CD14-positive monocyte (primary cell): ENCODE measurements around the gene SBSN. TPM values are rescaled to one million over a fixed set of nuclear protein-coding genes. Genes with fewer than 3 reads are reported as not detected.

Experiments
- DNase-seq, 3 donors: peaks; one replicate each; pipeline ENCODE4 v3.0.0-alpha.2; 2011 to 2022
- H2AFZ ChIP-seq: 2 replicates; pipeline ENCODE4 v1.6.0; 2012; ENCODE audit warnings: mild to moderate bottlenecking, low read depth, low read length, inconsistent platforms; ENCODE audit not compliant: insufficient read depth, poor library complexity, severe bottlenecking
- H3K27ac ChIP-seq, 2 donors: 1 replicate in 1 of 2; 2 replicates in 1 of 2; pipeline ENCODE4 v1.5.1; 2012 to 2013; ENCODE audit warnings: low read length in 2 of 2, control low read depth in 1 of 2, inconsistent platforms in 1 of 2, low read depth in 1 of 2, mild to moderate bottlenecking in 1 of 2
- H3K27me3 ChIP-seq, 2 donors: one replicate each; pipeline versions ENCODE4 v1.6.0 to v1.6.1; 2011 to 2013; ENCODE audit warnings: low read length in 2 of 2; ENCODE audit not compliant: control insufficient read depth in 2 of 2, insufficient read depth in 2 of 2
- H3K36me3 ChIP-seq, 2 donors: replicated peaks in 1 of 2; 1 replicate in 1 of 2; 2 replicates in 1 of 2; pipeline versions ENCODE4 v1.5.1 to v1.6.1; 2012 to 2013; ENCODE audit warnings: low read length in 2 of 2, control low read depth in 1 of 2, inconsistent platforms in 1 of 2, mild to moderate bottlenecking in 1 of 2; ENCODE audit not compliant: insufficient read depth in 2 of 2, control insufficient read depth in 1 of 2
- H3K4me1 ChIP-seq, 2 donors: 1 replicate in 1 of 2; 2 replicates in 1 of 2; pipeline versions ENCODE4 v1.5.1 to v1.6.1; 2012 to 2013; ENCODE audit warnings: low read length in 2 of 2, control low read depth in 1 of 2, inconsistent platforms in 1 of 2, mild to moderate bottlenecking in 1 of 2, moderate library complexity in 1 of 2; ENCODE audit not compliant: insufficient read depth in 2 of 2, control insufficient read depth in 1 of 2
- H3K4me2 ChIP-seq: replicated peaks from 2 replicates; pipeline ENCODE3; 2012; ENCODE audit warnings: low read length, moderate library complexity, mild to moderate bottlenecking; ENCODE audit not compliant: poor library complexity, severe bottlenecking; ENCODE audit errors: extremely low read depth
- H3K4me3 ChIP-seq, 3 experiments: fragments of 200-600 bp in 1 of 3; sonication (generic) in 1 of 3; replicated peaks in 1 of 3; 1 replicate in 2 of 3; 2 replicates in 1 of 3; pipeline ENCODE4 v1.5.1; 2011 to 2013; ENCODE audit warnings: low read length in 3 of 3, mild to moderate bottlenecking in 3 of 3, control low read depth in 2 of 3, low read depth in 2 of 3, inconsistent platforms in 1 of 3, moderate library complexity in 1 of 3
- H3K79me2 ChIP-seq: 2 replicates; pipeline ENCODE4 v1.6.0; 2012; ENCODE audit warnings: mild to moderate bottlenecking, control low read depth, inconsistent platforms, low read length, moderate library complexity; ENCODE audit not compliant: insufficient read depth
- H3K9ac ChIP-seq: 2 replicates; pipeline ENCODE4 v1.6.0; 2017; ENCODE audit warnings: low read length, mild to moderate bottlenecking; ENCODE audit not compliant: insufficient read depth, poor library complexity, severe bottlenecking
- H3K9me3 ChIP-seq, 2 donors: replicated peaks in 1 of 2; 1 replicate in 1 of 2; 2 replicates in 1 of 2; pipeline versions ENCODE4 v1.5.1 to v1.6.1; 2012 to 2013; ENCODE audit warnings: low read length in 2 of 2, control low read depth in 1 of 2; ENCODE audit not compliant: control insufficient read depth in 1 of 2, insufficient read depth in 1 of 2
- H4K20me1 ChIP-seq: 2 replicates; pipeline ENCODE4 v1.6.0; 2012; ENCODE audit warnings: mild to moderate bottlenecking, low read length, control low read depth, moderate library complexity; ENCODE audit not compliant: insufficient read depth
- H3K27ac Mint-ChIP-seq, 7 donors: one replicate each; pipeline ENCODE4 v1.8.0; 2020; ENCODE audit warnings: mild to moderate bottlenecking in 7 of 7, mixed read lengths in 7 of 7, moderate library complexity in 6 of 7, inconsistent platforms in 2 of 7
- H3K27me3 Mint-ChIP-seq, 3 donors: one replicate each; pipeline ENCODE4 v1.8.0; 2021 to 2022; ENCODE audit warnings: low read depth in 3 of 3, mild to moderate bottlenecking in 3 of 3, mixed read lengths in 3 of 3, moderate library complexity in 3 of 3, inconsistent platforms in 1 of 3
- H3K36me3 Mint-ChIP-seq, 2 donors: one replicate each; pipeline ENCODE4 v1.8.0; 2020; ENCODE audit warnings: mixed read lengths in 2 of 2, inconsistent platforms in 1 of 2, mild to moderate bottlenecking in 1 of 2
- H3K4me1 Mint-ChIP-seq: one replicate; pipeline ENCODE4 v1.8.0; 2020; ENCODE audit warnings: mild to moderate bottlenecking, mixed read lengths
- H3K4me3 Mint-ChIP-seq, 2 donors: one replicate each; pipeline ENCODE4 v1.8.0; 2020; ENCODE audit warnings: mild to moderate bottlenecking in 2 of 2, mixed read lengths in 2 of 2, moderate library complexity in 1 of 2
- H3K9me3 Mint-ChIP-seq, 7 donors: one replicate each; pipeline ENCODE4 v1.8.0; 2020 to 2022; ENCODE audit warnings: mixed read lengths in 7 of 7, mild to moderate bottlenecking in 6 of 7, moderate library complexity in 6 of 7, inconsistent platforms in 2 of 7
- WGBS: methylation state at CpG from one replicate; pipeline ENCODE4 v1.1.5; 2013; ENCODE audit warnings: missing lambda C conversion rate; ENCODE audit not compliant: insufficient coverage; 5-methylcytosine and 5-hydroxymethylcytosine counted together
- intact Hi-C, 2 donors: fragments of 100-400 bp; cut with micrococcal nuclease; formaldehyde crosslinking; loops; one replicate each; pipeline versions ENCODE4 v1.15.0 to v1.15.1; 2023
- polyA plus RNA-seq, 3 donors: library from polyadenylated mRNA; depleted of rRNA in 1 of 3; unstranded in 2 of 3; stranded (reverse) in 1 of 3; fragments of 300-500 nt in 2 of 3; fragments of >200 nt in 1 of 3; fragmentation: Illumina TruSeq in 2 of 3; gene quantifications; 1 replicate in 2 of 3; 2 replicates in 1 of 3; pipeline ENCODE4 v1.2.3, GENCODE V29; 2012 to 2021
- TF ChIP-seq, protein P1 (sequence below): fragments of 200-600 bp; IDR thresholded peaks from one replicate; pipeline ENCODE4 v1.8.0; 2022; ENCODE audit warnings: antibody characterized with exemption, mild to moderate bottlenecking

SBSN gene
- polyA plus RNA-seq, 3 donors, result not detected

GRCh38 chr19:35543280-35544109 lies 15.4 kb upstream of the SBSN start:
- Histone ChIP-seq H3K27me3 (no peaks in the 10 kb centered on the region), H3K27ac (no peak overlapping the region), H3K36me3 (peaks cover 4 to 9% of the 10 kb centered on the region in 2 donors), H3K4me2 (no peak overlapping the region), H3K79me2 (peaks cover 8% of the 10 kb centered on the region), H4K20me1 (no peaks in the 10 kb centered on the region), H3K9ac (no peak overlapping the region), H3K4me1 (peaks cover 21 to 28% of the 10 kb centered on the region in 2 donors), H3K4me3 (no peak overlapping the region), H2AFZ (no peak overlapping the region), H3K9me3 (no peaks in the 10 kb centered on the region)
- WGBS, result 96% methylated on average over 8 of the region's 15 CpGs
- Mint-ChIP-seq H3K27me3 (peaks cover 0 to 2% (median 0%) of the 10 kb centered on the region in 3 donors), H3K36me3 (peaks cover 18 to 19% of the 10 kb centered on the region in 2 donors), H3K27ac (no peak overlapping the region), H3K9me3 (no peaks in the 10 kb centered on the region), H3K4me3 (peak overlapping the region in 1 of 2 donors; percentile 9), H3K4me1 (peaks cover 24% of the 10 kb centered on the region)
- no peak for DNase-seq
- TF ChIP-seq, protein P1, sequence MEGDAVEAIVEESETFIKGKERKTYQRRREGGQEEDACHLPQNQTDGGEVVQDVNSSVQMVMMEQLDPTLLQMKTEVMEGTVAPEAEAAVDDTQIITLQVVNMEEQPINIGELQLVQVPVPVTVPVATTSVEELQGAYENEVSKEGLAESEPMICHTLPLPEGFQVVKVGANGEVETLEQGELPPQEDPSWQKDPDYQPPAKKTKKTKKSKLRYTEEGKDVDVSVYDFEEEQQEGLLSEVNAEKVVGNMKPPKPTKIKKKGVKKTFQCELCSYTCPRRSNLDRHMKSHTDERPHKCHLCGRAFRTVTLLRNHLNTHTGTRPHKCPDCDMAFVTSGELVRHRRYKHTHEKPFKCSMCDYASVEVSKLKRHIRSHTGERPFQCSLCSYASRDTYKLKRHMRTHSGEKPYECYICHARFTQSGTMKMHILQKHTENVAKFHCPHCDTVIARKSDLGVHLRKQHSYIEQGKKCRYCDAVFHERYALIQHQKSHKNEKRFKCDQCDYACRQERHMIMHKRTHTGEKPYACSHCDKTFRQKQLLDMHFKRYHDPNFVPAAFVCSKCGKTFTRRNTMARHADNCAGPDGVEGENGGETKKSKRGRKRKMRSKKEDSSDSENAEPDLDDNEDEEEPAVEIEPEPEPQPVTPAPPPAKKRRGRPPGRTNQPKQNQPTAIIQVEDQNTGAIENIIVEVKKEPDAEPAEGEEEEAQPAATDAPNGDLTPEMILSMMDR, result no peak
- intact Hi-C loops, result no loop called here

GRCh38 chr19:35542209-35542608 lies 14.1 kb upstream of the SBSN start:
- Mint-ChIP-seq H3K36me3 (peaks cover 12 to 13% of the 10 kb centered on the region in 2 donors), H3K27me3 (peaks cover 0 to 2% (median 2%) of the 10 kb centered on the region in 3 donors), H3K27ac (peak overlapping the region in 1 of 7 donors; percentile 16), H3K9me3 (no peaks in the 10 kb centered on the region), H3K4me1 (peaks cover 24% of the 10 kb centered on the region), H3K4me3 (no peak overlapping the region)
- H3K9ac ChIP-seq, result no peak overlapping the region
- no peaks in the 10 kb centered on the region for H3K27me3 ChIP-seq
- no peak overlapping the region for H3K4me2 ChIP-seq
- no peak overlapping the region for H3K27ac ChIP-seq
- no peak overlapping the region for H3K4me3 ChIP-seq
- H3K9me3 ChIP-seq, result no peaks in the 10 kb centered on the region
- WGBS, result 100% methylated on average over 4 of the region's 11 CpGs
- peaks cover 21 to 28% of the 10 kb centered on the region in 2 donors for H3K4me1 ChIP-seq
- H3K36me3 ChIP-seq, result peaks cover 0 to 2% of the 10 kb centered on the region in 2 donors
- TF ChIP-seq, protein P1, result no peak
- no peak overlapping the region for H2AFZ ChIP-seq
- no peak for DNase-seq
- peaks cover 8% of the 10 kb centered on the region for H3K79me2 ChIP-seq
- H4K20me1 ChIP-seq, result no peaks in the 10 kb centered on the region
- intact Hi-C loops, result no loop called here
